Stomach (tissue), 4 donors: ENCODE data around the gene PKNOX2.

ENCODE experiments used
- EP300 ChIP-seq: sonication (generic); formaldehyde crosslinking; IDR thresholded peaks from one replicate; pipeline ENCODE4 v1.6.1; 2017; ENCODE audit warnings: antibody characterized with exemption
- POLR2AphosphoS5 ChIP-seq, 3 donors: sonication (generic); formaldehyde crosslinking; IDR thresholded peaks; one replicate each; pipeline ENCODE4 v1.6.1; 2016; ENCODE audit warnings: antibody characterized with exemption in 3 of 3
- TF ChIP-seq, protein P1 (sequence below), 7 experiments: fragments of 450-650 bp in 4 of 7; fragments of 200-600 bp in 3 of 7; sonication (generic) in 3 of 7; IDR thresholded peaks; one replicate each; pipeline ENCODE4 v1.5.1; 2016 to 2019; ENCODE audit warnings: antibody characterized with exemption in 7 of 7, control low read depth in 2 of 7, mild to moderate bottlenecking in 1 of 7

DNA sequence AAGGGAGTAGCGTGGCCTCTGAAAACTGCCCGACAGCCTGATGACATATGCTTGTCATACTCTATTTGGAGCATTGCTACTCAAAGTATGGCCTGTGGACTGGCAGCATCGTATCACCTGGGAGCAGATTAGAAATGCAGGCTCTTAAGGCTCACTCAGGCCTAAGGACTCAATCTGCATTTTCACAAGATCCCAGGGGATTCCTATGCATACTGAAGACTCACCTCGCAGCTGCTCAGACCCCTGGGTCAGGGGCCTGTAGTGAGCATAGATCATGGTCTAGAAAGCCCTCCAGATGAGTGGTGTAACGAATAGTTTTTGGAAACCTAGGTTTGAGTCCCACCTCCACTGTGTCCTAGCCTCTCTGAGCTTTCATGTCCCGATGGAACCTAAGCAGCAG lies 205.3 kb downstream of the PKNOX2 start:
- TF ChIP-seq POLR2AphosphoS5 (IDR thresholded peaks at IDR 0.05): no peak
- TF ChIP-seq, protein P1, sequence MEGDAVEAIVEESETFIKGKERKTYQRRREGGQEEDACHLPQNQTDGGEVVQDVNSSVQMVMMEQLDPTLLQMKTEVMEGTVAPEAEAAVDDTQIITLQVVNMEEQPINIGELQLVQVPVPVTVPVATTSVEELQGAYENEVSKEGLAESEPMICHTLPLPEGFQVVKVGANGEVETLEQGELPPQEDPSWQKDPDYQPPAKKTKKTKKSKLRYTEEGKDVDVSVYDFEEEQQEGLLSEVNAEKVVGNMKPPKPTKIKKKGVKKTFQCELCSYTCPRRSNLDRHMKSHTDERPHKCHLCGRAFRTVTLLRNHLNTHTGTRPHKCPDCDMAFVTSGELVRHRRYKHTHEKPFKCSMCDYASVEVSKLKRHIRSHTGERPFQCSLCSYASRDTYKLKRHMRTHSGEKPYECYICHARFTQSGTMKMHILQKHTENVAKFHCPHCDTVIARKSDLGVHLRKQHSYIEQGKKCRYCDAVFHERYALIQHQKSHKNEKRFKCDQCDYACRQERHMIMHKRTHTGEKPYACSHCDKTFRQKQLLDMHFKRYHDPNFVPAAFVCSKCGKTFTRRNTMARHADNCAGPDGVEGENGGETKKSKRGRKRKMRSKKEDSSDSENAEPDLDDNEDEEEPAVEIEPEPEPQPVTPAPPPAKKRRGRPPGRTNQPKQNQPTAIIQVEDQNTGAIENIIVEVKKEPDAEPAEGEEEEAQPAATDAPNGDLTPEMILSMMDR (IDR thresholded peaks at IDR 0.05): no peak
- TF ChIP-seq EP300: no peak
